Keratinocyte (primary cell): ENCODE data around the gene ALDH3A1. TPM values are rescaled to one million over a fixed set of nuclear protein-coding genes. Genes with fewer than 3 reads are reported as not detected.
A peak's percentile ranks its signal among the peaks of the same experiment; 100 is the strongest.
"Not testable (repeated sequence)": the region's sequence is repeated elsewhere in the genome, so short reads cannot be mapped to it uniquely, and the experiment has no call there.

Source experiments
- DNase-seq: peaks from one replicate; pipeline ENCODE4 v3.0.0-alpha.2; 2011; ENCODE audit warnings: low read depth, missing footprints, low spot score
- FAIRE-seq: peaks from 2 replicates; lab custom pipeline; 2011; peaks lifted over from hg19 to GRCh38; lab: Jason Lieb, UNC
- H2AFZ ChIP-seq: 2 replicates; pipeline ENCODE4 v1.6.0; 2012; ENCODE audit warnings: low read length, control low read depth, inconsistent platforms; ENCODE audit not compliant: control insufficient read depth
- H3K27ac ChIP-seq: 2 replicates; pipeline ENCODE4 v1.5.1; 2011; ENCODE audit warnings: low read length; ENCODE audit not compliant: control insufficient read depth, insufficient read depth
- H3K27me3 ChIP-seq: 3 replicates; pipeline ENCODE4 v1.6.0; 2011; ENCODE audit warnings: low read length; ENCODE audit not compliant: control insufficient read depth, insufficient read depth; ENCODE audit errors: extremely low read depth
- H3K36me3 ChIP-seq, 2 experiments: 2 replicates in 1 of 2; 3 replicates in 1 of 2; pipeline ENCODE4 v1.5.1; 2011; ENCODE audit warnings: low read length in 2 of 2, mild to moderate bottlenecking in 1 of 2; ENCODE audit not compliant: control insufficient read depth in 2 of 2, insufficient read depth in 2 of 2; ENCODE audit errors: extremely low read depth in 1 of 2
- H3K4me1 ChIP-seq: 3 replicates; pipeline ENCODE4 v1.5.1; 2011; ENCODE audit warnings: low read length; ENCODE audit not compliant: control insufficient read depth, insufficient read depth; ENCODE audit errors: extremely low read depth
- H3K4me2 ChIP-seq: 3 replicates; pipeline ENCODE4 v1.6.0; 2011; ENCODE audit warnings: low read depth, low read length; ENCODE audit not compliant: control insufficient read depth, insufficient read depth; ENCODE audit errors: extremely low read depth
- H3K4me3 ChIP-seq, 3 experiments: fragments of 200-600 bp in 1 of 3; sonication (generic) in 1 of 3; 2 replicates in 2 of 3; 3 replicates in 1 of 3; pipeline ENCODE4 v1.5.1; 2011 to 2016; ENCODE audit warnings: low read length in 3 of 3, mild to moderate bottlenecking in 3 of 3, control low read depth in 2 of 3, inconsistent platforms in 1 of 3, low read depth in 1 of 3, mixed read lengths in 1 of 3, mixed run types in 1 of 3, moderate library complexity in 1 of 3; ENCODE audit not compliant: control insufficient read depth in 2 of 3, insufficient read depth in 2 of 3; ENCODE audit errors: extremely low read depth in 1 of 3
- H3K79me2 ChIP-seq: 2 replicates; pipeline ENCODE4 v1.6.0; 2012; ENCODE audit warnings: low read length; ENCODE audit not compliant: control insufficient read depth, insufficient read depth
- H3K9ac ChIP-seq: 3 replicates; pipeline ENCODE4 v1.6.0; 2011; ENCODE audit warnings: low read length; ENCODE audit not compliant: control insufficient read depth, insufficient read depth; ENCODE audit errors: extremely low read depth
- H3K9me1 ChIP-seq: 3 replicates; pipeline ENCODE4 v1.6.0; 2011; ENCODE audit warnings: low read length; ENCODE audit not compliant: control insufficient read depth, insufficient read depth; ENCODE audit errors: extremely low read depth
- H3K9me3 ChIP-seq: 2 replicates; pipeline ENCODE4 v1.5.1; 2012; ENCODE audit warnings: low read depth, low read length; ENCODE audit not compliant: control insufficient read depth
- H4K20me1 ChIP-seq: 3 replicates; pipeline ENCODE4 v1.6.0; 2011; ENCODE audit warnings: low read length; ENCODE audit not compliant: control insufficient read depth, insufficient read depth; ENCODE audit errors: extremely low read depth
- CTCF ChIP-seq, 3 experiments: IDR thresholded peaks in 1 of 3; conservative IDR thresholded peaks in 1 of 3; optimal IDR thresholded peaks in 1 of 3; 2 replicates in 2 of 3; 3 replicates in 1 of 3; pipeline versions ENCODE3 to v1.5.1; 2011; ENCODE audit warnings: low read length in 3 of 3, mild to moderate bottlenecking in 3 of 3, moderate library complexity in 2 of 3, control low read depth in 1 of 3, inconsistent platforms in 1 of 3; ENCODE audit not compliant: insufficient read depth in 2 of 3; ENCODE audit errors: extremely low read depth in 1 of 3
- EZH2 ChIP-seq: IDR thresholded peaks from one replicate; pipeline ENCODE4 v1.6.1; 2012; ENCODE audit warnings: inconsistent platforms, mild to moderate bottlenecking, low read length, moderate library complexity
- dilution Hi-C: fragments of 300-500 bp; cut with MboI; formaldehyde crosslinking; loops from one replicate; pipeline ENCODE4 v1.7.0; 2020; ENCODE audit warnings: low sequenced_read_pairs; ENCODE audit not compliant: extremely low pct_ligation_motif_present
- polyA plus RNA-seq, 5 experiments: library from polyadenylated mRNA; depleted of rRNA in 3 of 5; stranded (reverse) in 3 of 5; stranded (forward) in 1 of 5; unstranded in 1 of 5; fragments of >200 nt; gene quantifications; 1 replicate in 1 of 5; 2 replicates in 3 of 5; 3 replicates in 1 of 5; pipeline versions ENCODE4 v1.2.1 to v1.2.3, GENCODE V29; 2011 to 2012; ENCODE audit warnings: missing spikeins in 2 of 5, low read depth in 1 of 5, low replicate concordance in 1 of 5

ALDH3A1 gene
- polyA plus RNA-seq, 1 donor (not counting 4 experiments of a cell fraction or from before 2014, with no cell fraction given) = 5.8 TPM

GRCh38 chr17:19766421-19767270 lies 18.5 kb upstream of the ALDH3A1 start:
- no peak overlapping the region for H3K27ac ChIP-seq

GRCh38 chr17:19766016-19766415 lies 17.9 kb upstream of the ALDH3A1 start:
- no peak for DNase-seq
- Histone ChIP-seq H3K27me3 (no peaks in the 10 kb centered on the region), H2AFZ (no peak overlapping the region), H3K79me2 (no peaks in the 10 kb centered on the region), H3K4me3 (no peak overlapping the region), H3K9me3 (no peaks in the 10 kb centered on the region), H3K9me1 (no peaks in the 10 kb centered on the region), H3K27ac (no peak overlapping the region), H3K36me3 (no peaks in the 10 kb centered on the region), H3K9ac (no peak overlapping the region), H3K4me2 (no peak overlapping the region), H4K20me1 (no peaks in the 10 kb centered on the region), H3K4me1 (no peaks in the 10 kb centered on the region)
- dilution Hi-C loops = no loop called here
- TF ChIP-seq CTCF (optimal IDR thresholded peaks at IDR 0.05 in 1 of 3, IDR thresholded peaks at IDR 0.05 in 1 of 3, conservative IDR thresholded peaks at IDR 0.05 in 1 of 3; ENCODE audit: extremely low read depth in 1 of 3, insufficient read depth in 2 of 3, low read length in 3 of 3) (no peak), EZH2 (no peak)
- FAIRE-seq = no peak

More at GRCh38 chr17:19766421-19767270, 18.5 kb upstream of the ALDH3A1 start:
- Histone ChIP-seq H4K20me1 (no peaks in the 10 kb centered on the region), H3K9ac (no peak overlapping the region), H3K4me2 (no peak overlapping the region), H2AFZ (no peak overlapping the region), H3K27me3 (no peaks in the 10 kb centered on the region), H3K79me2 (no peaks in the 10 kb centered on the region), H3K36me3 (no peaks in the 10 kb centered on the region), H3K9me1 (no peaks in the 10 kb centered on the region), H3K4me1 (no peaks in the 10 kb centered on the region), H3K4me3 (no peak overlapping the region), H3K9me3 (no peaks in the 10 kb centered on the region)
- FAIRE-seq = peak; percentile 9
- TF ChIP-seq CTCF (optimal IDR thresholded peaks at IDR 0.05 in 1 of 3, IDR thresholded peaks at IDR 0.05 in 1 of 3, conservative IDR thresholded peaks at IDR 0.05 in 1 of 3; ENCODE audit: extremely low read depth in 1 of 3, insufficient read depth in 2 of 3, low read length in 3 of 3) (peak; percentile 91 to 99 (median 99)), EZH2 (no peak)
- dilution Hi-C loops = no loop called here
- DNase-seq = no peak

- H3K36me3 ChIP-seq, H3K9me3 ChIP-seq, H3K4me2 ChIP-seq, H3K4me1 ChIP-seq, H3K27me3 ChIP-seq, H2AFZ ChIP-seq, H3K27ac ChIP-seq, H4K20me1 ChIP-seq, H3K9me1 ChIP-seq, dilution Hi-C loops, FAIRE-seq, DNase-seq, H3K9ac ChIP-seq, H3K79me2 ChIP-seq, H3K4me3 ChIP-seq: not testable (repeated sequence)
Observed at GRCh38 chr17:19763991-19764390, 15.9 kb upstream of the ALDH3A1 start.
